Osteocyte (in vitro differentiated cells): Measurements from ENCODE around the gene STUM. TPM values are rescaled to one million over a fixed set of nuclear protein-coding genes. Genes with fewer than 3 reads are reported as not detected.

Experiments
- DNase-seq: peaks from one replicate; pipeline ENCODE4 v3.0.0; 2021; ENCODE audit warnings: mixed read lengths; ENCODE audit not compliant: unreplicated experiment; ENCODE audit errors: extremely low spot score
- H3K27ac Mint-ChIP-seq: one replicate; pipeline ENCODE4 v1.8.0; 2021; ENCODE audit warnings: mild to moderate bottlenecking, mixed read lengths; ENCODE audit not compliant: unreplicated experiment
- H3K27me3 Mint-ChIP-seq: one replicate; pipeline ENCODE4 v1.8.0; 2021; ENCODE audit warnings: mixed read lengths; ENCODE audit not compliant: unreplicated experiment
- H3K36me3 Mint-ChIP-seq: one replicate; pipeline ENCODE4 v1.8.0; 2021; ENCODE audit warnings: mixed read lengths; ENCODE audit not compliant: unreplicated experiment
- H3K4me1 Mint-ChIP-seq: one replicate; pipeline ENCODE4 v1.8.0; 2021; ENCODE audit warnings: mixed read lengths; ENCODE audit not compliant: unreplicated experiment
- H3K4me3 Mint-ChIP-seq: one replicate; pipeline ENCODE4 v1.8.0; 2021; ENCODE audit warnings: mild to moderate bottlenecking, moderate library complexity, mixed read lengths; ENCODE audit not compliant: unreplicated experiment
- H3K9me3 Mint-ChIP-seq: one replicate; pipeline ENCODE4 v1.8.0; 2021; ENCODE audit warnings: mixed read lengths; ENCODE audit not compliant: unreplicated experiment
- total RNA-seq: library from RNA; stranded (reverse); gene quantifications from 2 replicates; pipeline ENCODE4 v1.2.1, GENCODE V29; 2021
- TF ChIP-seq, protein P1 (sequence below): fragments of 200-600 bp; sonication (generic); IDR thresholded peaks from 2 replicates; pipeline ENCODE4 v1.5.0; 2021; ENCODE audit warnings: antibody characterized with exemption, mild to moderate bottlenecking, moderate library complexity

The STUM gene
- total RNA-seq, 1 donor from 2014 or later = 0.35 TPM

DNA sequence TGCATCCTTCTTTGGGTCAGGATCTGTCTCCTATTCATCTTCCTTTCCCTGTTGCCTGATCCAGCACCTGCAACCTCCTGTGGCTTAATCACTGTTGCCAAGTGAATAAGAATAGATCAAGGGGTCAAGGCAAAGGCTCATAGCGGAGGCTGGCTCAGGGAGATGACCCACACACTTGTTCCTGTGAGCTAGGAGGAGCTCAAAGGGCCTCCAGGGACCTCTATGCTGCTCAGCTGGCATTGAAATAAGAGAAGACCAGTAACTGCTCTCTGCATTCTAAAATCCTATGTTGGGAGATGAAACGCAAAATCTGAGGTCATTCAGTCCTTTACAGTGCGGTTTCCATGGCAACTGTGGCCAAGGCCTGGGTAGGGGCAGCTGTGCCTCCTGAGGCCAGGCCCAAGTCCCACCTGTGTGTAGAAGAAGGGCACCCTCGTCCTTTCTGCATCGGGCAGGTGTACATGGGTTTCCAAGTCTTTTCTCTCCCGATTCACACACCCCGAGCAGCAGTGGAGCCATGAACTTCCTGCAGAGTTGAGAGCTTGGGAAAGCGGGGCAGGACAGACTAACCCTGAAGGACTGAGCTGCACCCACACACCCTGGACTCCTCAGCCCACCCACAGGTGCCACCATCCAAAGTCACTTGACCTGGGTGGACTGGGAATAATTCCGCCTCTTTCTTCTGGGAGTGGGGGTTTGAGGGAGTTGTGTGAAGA, 27.8 kb upstream of the STUM start:
- no peaks in the 10 kb centered on the region for H3K4me1 Mint-ChIP-seq
- H3K4me3 Mint-ChIP-seq = no peak overlapping the region
- H3K27me3 Mint-ChIP-seq = peaks cover 53% of the 10 kb centered on the region
- no peak for DNase-seq
- peaks cover 4% of the 10 kb centered on the region for H3K9me3 Mint-ChIP-seq
- H3K36me3 Mint-ChIP-seq = no peaks in the 10 kb centered on the region
- H3K27ac Mint-ChIP-seq = no peak overlapping the region
- TF ChIP-seq, protein P1, sequence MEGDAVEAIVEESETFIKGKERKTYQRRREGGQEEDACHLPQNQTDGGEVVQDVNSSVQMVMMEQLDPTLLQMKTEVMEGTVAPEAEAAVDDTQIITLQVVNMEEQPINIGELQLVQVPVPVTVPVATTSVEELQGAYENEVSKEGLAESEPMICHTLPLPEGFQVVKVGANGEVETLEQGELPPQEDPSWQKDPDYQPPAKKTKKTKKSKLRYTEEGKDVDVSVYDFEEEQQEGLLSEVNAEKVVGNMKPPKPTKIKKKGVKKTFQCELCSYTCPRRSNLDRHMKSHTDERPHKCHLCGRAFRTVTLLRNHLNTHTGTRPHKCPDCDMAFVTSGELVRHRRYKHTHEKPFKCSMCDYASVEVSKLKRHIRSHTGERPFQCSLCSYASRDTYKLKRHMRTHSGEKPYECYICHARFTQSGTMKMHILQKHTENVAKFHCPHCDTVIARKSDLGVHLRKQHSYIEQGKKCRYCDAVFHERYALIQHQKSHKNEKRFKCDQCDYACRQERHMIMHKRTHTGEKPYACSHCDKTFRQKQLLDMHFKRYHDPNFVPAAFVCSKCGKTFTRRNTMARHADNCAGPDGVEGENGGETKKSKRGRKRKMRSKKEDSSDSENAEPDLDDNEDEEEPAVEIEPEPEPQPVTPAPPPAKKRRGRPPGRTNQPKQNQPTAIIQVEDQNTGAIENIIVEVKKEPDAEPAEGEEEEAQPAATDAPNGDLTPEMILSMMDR = no peak

DNA sequence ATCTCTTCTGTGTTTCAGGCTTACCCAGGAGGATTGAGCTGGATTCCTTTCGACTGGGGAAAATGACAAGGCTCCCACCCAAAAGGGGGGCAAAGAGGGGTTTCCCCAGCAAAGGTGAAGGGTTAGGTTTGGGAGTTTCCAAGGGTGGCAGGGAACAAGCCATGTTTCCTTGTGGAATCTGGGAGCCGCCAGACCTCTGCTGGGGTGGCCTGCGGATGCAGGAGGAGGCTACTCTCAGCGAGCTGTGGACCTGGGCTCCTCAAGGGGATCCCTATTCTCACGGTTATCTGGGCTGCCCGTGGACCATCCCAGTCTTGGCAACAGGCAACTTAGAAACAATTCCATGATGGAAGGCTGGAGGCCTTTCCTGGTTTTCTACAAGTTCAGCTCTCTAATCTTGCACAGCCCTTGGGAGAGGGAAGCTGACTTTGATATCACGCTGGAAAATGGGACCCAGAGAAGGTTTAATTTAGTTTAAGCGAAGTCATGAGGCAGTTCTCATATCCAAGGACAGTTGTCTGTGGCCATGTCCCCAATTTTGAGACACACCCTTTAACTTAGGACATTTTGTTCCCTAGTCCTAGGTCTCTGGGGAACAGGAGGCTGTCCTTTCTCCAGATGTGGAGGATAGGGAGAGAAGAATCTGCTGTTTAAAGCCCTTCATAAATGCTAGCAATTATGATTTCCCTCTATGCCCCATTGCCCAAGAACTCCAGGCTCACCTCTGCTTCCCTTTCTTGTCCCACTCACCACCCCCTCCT, 24.7 kb upstream of the STUM start:
- Mint-ChIP-seq H3K9me3 (peaks cover 4% of the 10 kb centered on the region), H3K27ac (no peak overlapping the region), H3K27me3 (peaks cover 30% of the 10 kb centered on the region)

DNA sequence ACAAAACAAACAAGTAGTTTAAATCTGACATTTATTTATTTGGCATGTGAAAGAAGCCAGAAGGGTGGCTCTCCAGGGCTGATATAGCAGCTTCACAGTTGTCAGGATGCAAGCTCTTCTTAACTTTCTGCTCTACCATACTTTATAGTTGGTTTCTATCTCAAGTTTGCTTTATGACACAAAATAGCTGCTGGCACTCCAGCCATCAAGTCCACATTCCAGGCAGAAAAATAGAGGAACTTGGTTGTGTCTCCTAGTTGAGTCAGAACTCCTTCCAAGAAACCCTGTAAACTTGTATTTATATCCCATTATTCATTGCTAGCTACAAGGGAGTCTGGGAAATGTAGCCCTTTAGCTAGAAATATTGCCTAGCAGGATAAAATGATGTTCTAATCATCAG, 24.0 kb upstream of the STUM start:
- DNase-seq = no peak
- H3K27me3 Mint-ChIP-seq = peaks cover 28% of the 10 kb centered on the region
- no peaks in the 10 kb centered on the region for H3K36me3 Mint-ChIP-seq
- H3K9me3 Mint-ChIP-seq = peaks cover 4% of the 10 kb centered on the region
- TF ChIP-seq, protein P1 = no peak
- no peaks in the 10 kb centered on the region for H3K4me1 Mint-ChIP-seq
- no peak overlapping the region for H3K4me3 Mint-ChIP-seq
- no peak overlapping the region for H3K27ac Mint-ChIP-seq

More for the DNA sequence above, 24.7 kb upstream of the STUM start:
- no peaks in the 10 kb centered on the region for H3K36me3 Mint-ChIP-seq
- no peak overlapping the region for H3K4me3 Mint-ChIP-seq
- DNase-seq = no peak
- H3K4me1 Mint-ChIP-seq = no peaks in the 10 kb centered on the region
- TF ChIP-seq, protein P1 = no peak

DNA sequence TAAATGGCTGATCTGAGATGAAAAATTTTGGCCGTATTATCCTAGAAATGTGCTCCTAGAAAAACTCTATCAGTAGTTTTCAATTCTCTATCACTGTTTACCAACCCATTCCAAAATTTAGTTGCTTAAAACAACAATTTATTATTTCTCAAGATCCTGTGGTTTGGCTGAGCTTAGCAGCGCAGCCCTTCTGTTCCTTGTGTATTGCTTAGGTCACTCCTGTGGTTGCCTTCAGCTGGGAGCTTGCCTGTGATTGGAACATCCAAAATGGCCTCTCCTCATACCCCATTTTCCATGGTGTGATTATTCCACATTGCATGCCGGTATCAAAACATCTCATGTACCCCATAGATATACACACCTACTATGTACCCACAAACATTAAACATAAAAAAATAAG, 22.8 kb upstream of the STUM start:
- Mint-ChIP-seq H3K27me3 (peaks cover 28% of the 10 kb centered on the region), H3K9me3 (peaks cover 4% of the 10 kb centered on the region), H3K36me3 (no peaks in the 10 kb centered on the region), H3K27ac (no peak overlapping the region), H3K4me3 (no peak overlapping the region), H3K4me1 (no peaks in the 10 kb centered on the region)
- no peak for DNase-seq
- TF ChIP-seq, protein P1 = no peak

DNA sequence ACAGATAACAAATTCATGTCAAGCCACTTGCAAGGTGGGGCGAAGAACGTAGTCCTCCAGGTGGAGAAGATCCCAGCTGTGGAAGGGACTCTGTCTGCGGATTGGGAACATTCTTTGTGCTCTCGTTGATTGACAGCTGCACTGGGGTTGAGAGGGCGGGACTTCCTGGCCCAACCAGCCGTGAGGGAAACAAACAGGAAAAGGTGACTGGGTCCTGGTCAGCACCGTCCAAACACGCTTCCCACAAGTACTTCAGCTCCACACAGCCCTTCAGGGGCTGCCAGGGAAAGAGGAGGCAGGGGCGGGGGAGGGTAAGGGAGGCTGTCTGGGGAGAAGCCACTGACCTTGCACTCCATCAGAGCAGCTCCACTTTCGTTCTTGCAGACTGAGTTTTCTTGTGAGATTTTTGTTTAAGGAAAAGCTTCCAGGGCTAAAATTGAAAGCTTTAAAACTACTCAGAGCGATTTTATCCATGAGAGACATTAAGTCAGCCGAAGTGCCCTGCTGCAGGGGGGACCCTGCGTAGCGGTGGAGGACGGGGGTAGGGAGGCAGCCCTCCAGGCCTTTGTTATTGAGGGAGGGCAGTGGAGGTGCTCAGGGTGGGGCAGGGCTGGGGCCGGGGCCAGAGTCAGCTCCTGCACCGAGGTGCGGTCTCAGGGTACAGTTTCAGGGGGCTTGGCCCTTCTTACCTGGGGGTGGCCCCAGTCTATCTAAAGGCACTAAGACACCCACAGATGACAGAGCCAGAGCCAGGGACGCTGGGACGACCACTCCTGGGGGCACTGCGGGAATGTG, 21.6 kb upstream of the STUM start:
- peaks cover 4% of the 10 kb centered on the region for H3K9me3 Mint-ChIP-seq
- no peak overlapping the region for H3K4me3 Mint-ChIP-seq
- no peak for DNase-seq
- H3K4me1 Mint-ChIP-seq = no peaks in the 10 kb centered on the region
- no peaks in the 10 kb centered on the region for H3K36me3 Mint-ChIP-seq
- TF ChIP-seq, protein P1 = no peak
- H3K27ac Mint-ChIP-seq = no peak overlapping the region
- H3K27me3 Mint-ChIP-seq = peaks cover 37% of the 10 kb centered on the region
